ENCODE data around the gene OR12D2.
"Not testable (repeated sequence)": the region's sequence is repeated elsewhere in the genome, so short reads cannot be mapped to it uniquely, and the experiment has no call there.

The OR12D2 gene

GRCh38 chr6:29395331-29395730 lies at the start of gene OR12D2:
OR12D2 (plus strand) TSS chr6:29395631; CDS start chr6:29396700, 1,069 bp downstream.
- no peak within 1 kb of the TSS for H3K27ac Mint-ChIP-seq
- H3K4me3 Mint-ChIP-seq = no peak within 1 kb of the TSS
- no peak for ATAC-seq (replicated peaks)
- H3K36me3 Mint-ChIP-seq = no peaks in the 10 kb centered on the region
- H3K4me1 Mint-ChIP-seq = no peaks in the 10 kb centered on the region
- peaks cover 19 to 36% of the 10 kb centered on the region in 2 donors for H3K27me3 Mint-ChIP-seq
- H3K9me3 Mint-ChIP-seq = peaks cover 0 to 1% of the 10 kb centered on the region in 2 donors
- no peak for DNase-seq

GRCh38 chr6:29349348-29349747 lies 46.1 kb upstream of the OR12D2 start:
- not testable (repeated sequence) for H3K27ac Mint-ChIP-seq; DNase-seq; H3K27me3 Mint-ChIP-seq; H3K36me3 Mint-ChIP-seq; H3K9me3 Mint-ChIP-seq; H3K4me1 Mint-ChIP-seq; ATAC-seq (replicated peaks); H3K4me3 Mint-ChIP-seq

DNA sequence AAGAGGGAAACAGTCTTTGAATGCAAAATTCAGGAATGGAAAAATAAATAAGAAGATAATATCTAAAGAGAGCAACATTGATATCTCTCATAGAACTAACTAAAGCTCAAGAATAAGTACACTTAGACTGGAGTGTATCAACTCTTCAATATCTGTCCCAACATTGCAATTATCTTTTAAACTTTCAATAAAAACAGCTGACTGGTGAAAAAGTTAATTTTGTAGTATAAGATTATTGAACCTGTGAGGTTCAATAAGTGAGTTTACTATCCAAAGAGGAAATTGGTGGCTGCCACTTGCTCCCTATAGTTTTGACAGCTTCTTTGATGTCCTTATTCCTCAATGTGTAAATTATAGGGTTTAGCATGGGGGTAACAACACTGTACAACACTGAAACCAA lies 40.5 kb upstream of the OR12D2 start:
- Mint-ChIP-seq H3K4me3 (no peak overlapping the region), H3K4me1 (no peaks in the 10 kb centered on the region), H3K36me3 (no peaks in the 10 kb centered on the region), H3K9me3 (peaks cover 4 to 5% of the 10 kb centered on the region in 2 donors), H3K27me3 (peaks cover 10 to 15% of the 10 kb centered on the region in 2 donors), H3K27ac (no peak overlapping the region)
- no peak for DNase-seq
- no peak for ATAC-seq (replicated peaks)

GRCh38 chr6:29355603-29356002 lies 39.8 kb upstream of the OR12D2 start:
- Mint-ChIP-seq H3K36me3 (no peaks in the 10 kb centered on the region), H3K4me3 (no peak overlapping the region), H3K27ac (no peak overlapping the region), H3K4me1 (no peaks in the 10 kb centered on the region), H3K9me3 (peaks cover 3 to 4% of the 10 kb centered on the region in 2 donors), H3K27me3 (peaks cover 10 to 15% of the 10 kb centered on the region in 2 donors)
- ATAC-seq (replicated peaks) = no peak
- DNase-seq = no peak

DNA sequence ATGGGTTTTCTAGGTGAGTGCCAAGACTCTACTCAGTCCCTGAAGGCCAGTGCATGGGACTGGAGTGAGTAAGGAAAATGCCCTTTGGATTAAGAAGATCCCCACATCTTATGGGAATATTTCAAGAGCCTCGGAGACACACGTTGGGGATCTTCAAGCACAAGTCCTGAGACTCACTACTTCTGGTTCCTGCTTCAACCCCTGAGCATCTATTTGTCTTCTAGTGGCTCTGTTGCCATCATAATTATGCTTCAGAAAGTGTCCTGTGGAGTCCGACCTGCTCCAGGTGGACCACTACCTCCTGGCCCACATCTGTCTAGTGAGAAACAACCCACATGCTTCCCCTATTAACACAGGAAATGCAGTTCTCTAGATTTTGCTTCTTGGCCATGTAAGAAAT lies 26.7 kb upstream of the OR12D2 start, which contains the start of gene OR5V1:
OR5V1 (minus strand) TSS at position 101 of the 400 bp plus-strand sequence. CDS start 12,670 bp downstream, outside the sequence.
- DNase-seq = no peak
- H3K4me3 Mint-ChIP-seq = no peak within 1 kb of the TSS
- no peak for ATAC-seq (replicated peaks)
- H3K4me1 Mint-ChIP-seq = no peaks in the 10 kb centered on the region
- H3K27me3 Mint-ChIP-seq = peaks cover 0 to 7% of the 10 kb centered on the region in 2 donors
- no peaks in the 10 kb centered on the region for H3K36me3 Mint-ChIP-seq
- no peak within 1 kb of the TSS for H3K27ac Mint-ChIP-seq
- H3K9me3 Mint-ChIP-seq = peaks cover 3 to 8% of the 10 kb centered on the region in 2 donors

- no peak for ATAC-seq (replicated peaks)
- DNase-seq = no peak
- no peak within 1 kb of the TSS for H3K4me3 Mint-ChIP-seq
- no peak within 1 kb of the TSS for H3K27ac Mint-ChIP-seq
- no peaks in the 10 kb centered on the region for H3K4me1 Mint-ChIP-seq
- H3K9me3 Mint-ChIP-seq = no peaks in the 10 kb centered on the region
- H3K27me3 Mint-ChIP-seq = peaks cover 18% of the 10 kb centered on the region in 2 donors
- no peaks in the 10 kb centered on the region for H3K36me3 Mint-ChIP-seq
Observed at GRCh38 chr6:29375191-29375590, 20.2 kb upstream of the OR12D2 start, which contains the start of gene OR12D3. OR12D3 (minus strand) TSS chr6:29375291; CDS start chr6:29375287, 4 bp downstream.

DNA sequence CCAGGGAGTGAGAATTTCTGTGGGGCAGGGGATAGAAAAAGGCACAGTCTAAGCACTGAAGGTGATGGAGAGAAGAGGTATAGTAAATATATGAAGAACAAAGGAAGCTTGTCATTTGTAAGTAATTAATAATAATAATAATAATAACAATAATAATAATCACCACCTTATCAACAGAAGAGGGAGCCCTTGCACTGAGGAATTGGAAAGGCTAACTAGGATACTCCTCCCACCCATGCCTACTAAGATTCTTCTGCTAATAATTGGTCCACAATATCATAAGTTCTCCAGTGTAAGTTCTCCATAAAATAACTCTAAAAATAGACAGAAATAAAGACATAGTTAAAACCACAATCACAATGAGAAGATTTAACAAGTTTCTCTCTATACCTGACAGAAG lies 19.4 kb upstream of the OR12D2 start:
- H3K27ac Mint-ChIP-seq = no peak overlapping the region
- ATAC-seq (replicated peaks) = no peak
- H3K4me1 Mint-ChIP-seq = no peaks in the 10 kb centered on the region
- H3K27me3 Mint-ChIP-seq = peaks cover 12 to 18% of the 10 kb centered on the region in 2 donors
- no peak overlapping the region for H3K4me3 Mint-ChIP-seq
- no peaks in the 10 kb centered on the region for H3K36me3 Mint-ChIP-seq
- H3K9me3 Mint-ChIP-seq = no peaks in the 10 kb centered on the region
- DNase-seq = no peak

GRCh38 chr6:29388533-29388932 lies 6.9 kb upstream of the OR12D2 start:
- Mint-ChIP-seq H3K4me3 (no peak overlapping the region), H3K9me3 (peaks cover 0 to 2% of the 10 kb centered on the region in 2 donors), H3K27ac (no peak overlapping the region), H3K36me3 (no peaks in the 10 kb centered on the region), H3K4me1 (no peaks in the 10 kb centered on the region), H3K27me3 (peaks cover 20 to 29% of the 10 kb centered on the region in 2 donors)
- DNase-seq = no peak
- ATAC-seq (replicated peaks) = no peak

DNA sequence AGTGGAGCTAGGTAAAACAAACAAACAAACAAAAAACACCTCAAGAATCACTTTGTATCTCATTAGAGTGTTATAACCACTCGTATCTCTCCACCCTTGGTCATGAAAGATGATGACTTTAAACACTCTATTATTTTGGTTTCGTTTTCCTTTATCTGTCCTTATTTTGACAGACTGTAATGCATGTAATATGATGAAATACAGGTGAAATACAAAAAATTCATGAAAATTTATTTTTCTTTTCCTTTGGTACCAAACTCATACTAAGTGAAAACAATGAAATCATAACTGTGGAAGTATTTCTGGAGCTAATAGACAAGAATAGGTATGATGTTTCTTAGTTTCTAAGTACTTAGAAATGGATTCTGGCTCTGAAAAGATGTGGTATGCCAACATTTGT lies 4.1 kb downstream of the OR12D2 start:
- H3K9me3 Mint-ChIP-seq = peaks cover 0 to 1% of the 10 kb centered on the region in 2 donors
- H3K4me1 Mint-ChIP-seq = no peaks in the 10 kb centered on the region
- no peak overlapping the region for H3K27ac Mint-ChIP-seq
- no peaks in the 10 kb centered on the region for H3K36me3 Mint-ChIP-seq
- no peak overlapping the region for H3K4me3 Mint-ChIP-seq
- H3K27me3 Mint-ChIP-seq = peaks cover 12 to 33% of the 10 kb centered on the region in 2 donors
- no peak for ATAC-seq (replicated peaks)
- no peak for DNase-seq

DNA sequence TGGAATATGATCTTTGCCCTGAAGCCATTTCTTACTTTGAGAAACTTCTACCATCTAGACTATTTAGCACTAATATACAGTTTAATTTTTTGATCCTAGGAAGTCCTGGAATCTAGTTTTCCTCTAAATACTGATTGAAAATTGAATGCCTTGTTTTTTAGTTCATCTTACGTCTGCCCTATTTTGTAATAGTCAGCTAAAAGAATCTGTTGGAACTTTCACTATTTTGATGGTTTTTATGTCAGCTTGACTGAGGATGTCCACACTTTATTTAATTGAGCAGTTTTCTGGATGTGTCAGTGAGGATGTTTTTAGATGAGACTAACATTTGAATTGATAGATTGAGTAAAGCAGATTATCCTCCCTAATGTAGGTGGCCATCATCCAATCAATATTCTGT lies 8.4 kb downstream of the OR12D2 start:
- ATAC-seq (replicated peaks) (no peak), DNase-seq (no peak)
- Mint-ChIP-seq H3K4me3 (no peak overlapping the region), H3K9me3 (peaks cover 7 to 16% of the 10 kb centered on the region in 2 donors), H3K36me3 (no peaks in the 10 kb centered on the region), H3K27ac (no peak overlapping the region), H3K27me3 (peaks cover 18 to 26% of the 10 kb centered on the region in 2 donors), H3K4me1 (no peaks in the 10 kb centered on the region)

GRCh38 chr6:29414588-29414987 lies 19.2 kb downstream of the OR12D2 start, which contains the start of gene OR12D1:
OR12D1 (plus strand) TSS chr6:29414928.
- no peaks in the 10 kb centered on the region for H3K36me3 Mint-ChIP-seq
- ATAC-seq (replicated peaks) (no peak), DNase-seq (no peak)
- H3K27me3 Mint-ChIP-seq = peaks cover 31 to 36% of the 10 kb centered on the region in 2 donors
- no peaks in the 10 kb centered on the region for H3K4me1 Mint-ChIP-seq
- peaks cover 15 to 18% of the 10 kb centered on the region in 2 donors for H3K9me3 Mint-ChIP-seq
- H3K27ac Mint-ChIP-seq = no peak within 1 kb of the TSS
- no peak within 1 kb of the TSS for H3K4me3 Mint-ChIP-seq

DNA sequence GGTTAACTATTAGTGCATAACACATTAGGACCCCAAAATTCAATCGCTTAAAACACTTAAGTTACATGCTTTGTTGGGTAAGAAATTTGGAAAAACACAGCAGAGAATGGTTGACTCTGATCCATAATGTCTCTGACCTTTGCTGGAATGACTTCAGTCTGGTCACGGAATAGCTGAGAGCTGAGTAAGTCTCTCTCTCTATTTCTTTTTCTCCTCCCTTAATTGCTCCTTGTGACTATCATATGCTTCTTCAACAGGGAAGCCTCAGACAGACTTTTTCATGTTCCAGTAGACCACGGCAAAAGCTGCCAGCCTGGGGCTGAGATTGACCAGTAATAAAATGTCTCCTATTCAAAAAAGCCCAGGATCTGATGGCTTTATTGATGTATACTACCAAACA lies 24.1 kb downstream of the OR12D2 start:
- Mint-ChIP-seq H3K4me1 (no peaks in the 10 kb centered on the region), H3K36me3 (no peaks in the 10 kb centered on the region), H3K27ac (no peak overlapping the region), H3K27me3 (peaks cover 7 to 9% of the 10 kb centered on the region in 2 donors), H3K4me3 (no peak overlapping the region), H3K9me3 (peaks cover 0 to 1% of the 10 kb centered on the region in 2 donors)
- no peak for ATAC-seq (replicated peaks)
- no peak for DNase-seq

GRCh38 chr6:29424168-29424567 lies 28.7 kb downstream of the OR12D2 start:
- Mint-ChIP-seq H3K4me1 (no peaks in the 10 kb centered on the region), H3K9me3 (peaks cover 0 to 1% of the 10 kb centered on the region in 2 donors), H3K36me3 (no peaks in the 10 kb centered on the region), H3K4me3 (no peak overlapping the region), H3K27ac (no peak overlapping the region), H3K27me3 (peaks cover 16 to 19% of the 10 kb centered on the region in 2 donors)
- DNase-seq (no peak), ATAC-seq (replicated peaks) (no peak)

- Mint-ChIP-seq H3K36me3 (no peaks in the 10 kb centered on the region), H3K27ac (no peak overlapping the region), H3K27me3 (peaks cover 16 to 19% of the 10 kb centered on the region in 2 donors), H3K4me3 (no peak overlapping the region), H3K9me3 (peaks cover 0 to 1% of the 10 kb centered on the region in 2 donors), H3K4me1 (no peaks in the 10 kb centered on the region)
- no peak for ATAC-seq (replicated peaks)
- no peak for DNase-seq
Observed at GRCh38 chr6:29424575-29424974, 29.1 kb downstream of the OR12D2 start.

- Mint-ChIP-seq H3K9me3 (peaks cover 0 to 1% of the 10 kb centered on the region in 2 donors), H3K27ac (no peak overlapping the region), H3K4me1 (no peaks in the 10 kb centered on the region), H3K4me3 (no peak overlapping the region), H3K36me3 (no peaks in the 10 kb centered on the region), H3K27me3 (peaks cover 17 to 19% of the 10 kb centered on the region in 2 donors)
- ATAC-seq (replicated peaks) (no peak), DNase-seq (no peak)
Observed at GRCh38 chr6:29425075-29425474, 29.6 kb downstream of the OR12D2 start.

Data from stimulated activated naive B cell treated with anti-CD40 and anti-IgM and Interleukin-4, amounts not matched to agents 10 μg/mL and 1 μg/mL and 100 μg/mL, for 72 hours (primary cell).